SU-DHL-6 (cell line): ENCODE data around the gene AHRR.
"Not testable (repeated sequence)": the region's sequence is repeated elsewhere in the genome, so short reads cannot be mapped to it uniquely, and the experiment has no call there.

Experiments used
- H2AFZ ChIP-seq: fragments of 200-600 bp; sonication (generic); 2 replicates; pipeline ENCODE4 v1.6.1; 2014; ENCODE audit warnings: low read depth, mild to moderate bottlenecking, moderate library complexity, mixed read lengths, antibody characterized with exemption, low read length; ENCODE audit not compliant: severe bottlenecking
- H3F3A ChIP-seq: fragments of 200-600 bp; shearing (Covaris generic); 2 replicates; pipeline ENCODE4 v1.6.0; 2016; ENCODE audit warnings: antibody characterized with exemption, mild to moderate bottlenecking; ENCODE audit not compliant: insufficient read depth
- H3K27ac ChIP-seq: fragments of 200-600 bp; sonication (generic); 2 replicates; pipeline ENCODE4 v1.5.1; 2016; ENCODE audit warnings: low read depth, mild to moderate bottlenecking, low read length, moderate library complexity, mixed read lengths
- H3K27me3 ChIP-seq: fragments of 200-600 bp; sonication (generic), shearing (Covaris generic); 2 replicates; pipeline ENCODE4 v1.6.0; 2014; ENCODE audit warnings: mild to moderate bottlenecking, low read length
- H3K36me3 ChIP-seq: fragments of 200-600 bp; sonication (generic); 2 replicates; pipeline ENCODE4 v1.6.1; 2014; ENCODE audit warnings: mild to moderate bottlenecking, low read length, mixed read lengths
- H3K4me2 ChIP-seq: fragments of 300-600, 200-600 bp; shearing (Covaris generic), sonication (generic); 2 replicates; pipeline ENCODE4 v1.6.0; 2014; ENCODE audit warnings: low read length, low read depth, mild to moderate bottlenecking; ENCODE audit not compliant: poor library complexity, severe bottlenecking
- H3K4me3 ChIP-seq: fragments of 200-600 bp; sonication (generic); 2 replicates; pipeline ENCODE4 v1.5.1; 2014; ENCODE audit warnings: antibody characterized with exemption, low read length, mild to moderate bottlenecking, mixed read lengths; ENCODE audit not compliant: insufficient read depth, poor library complexity, severe bottlenecking
- H3K79me2 ChIP-seq: fragments of 200-600 bp; sonication (generic); 2 replicates; pipeline ENCODE4 v1.6.1; 2014; ENCODE audit warnings: mild to moderate bottlenecking, low read length, moderate library complexity; ENCODE audit not compliant: insufficient read depth
- H3K9ac ChIP-seq: fragments of 200-600 bp; sonication (generic); 2 replicates; pipeline ENCODE4 v1.7.0; 2014; ENCODE audit warnings: mild to moderate bottlenecking, low read length
- H3K9me2 ChIP-seq: fragments of 200-600 bp; sonication (generic); replicated peaks from 2 replicates; pipeline ENCODE4 v1.6.1; 2014; ENCODE audit warnings: low read length; ENCODE audit not compliant: insufficient read depth
- H3K9me3 ChIP-seq: fragments of 200-600 bp; sonication (generic); 2 replicates; pipeline ENCODE4 v1.6.1; 2014; ENCODE audit warnings: low read length, mixed read lengths; ENCODE audit not compliant: insufficient read depth
- H4K20me1 ChIP-seq: fragments of 200-600 bp; sonication (generic); 2 replicates; pipeline ENCODE4 v1.6.1; 2014; ENCODE audit warnings: low read depth, mild to moderate bottlenecking, antibody characterized with exemption, low read length, moderate library complexity, mixed read lengths
- CTCF ChIP-seq: fragments of 200-600 bp; sonication (generic); IDR thresholded peaks from one replicate; pipeline ENCODE4 v1.5.1; 2017; ENCODE audit warnings: antibody characterized with exemption, mild to moderate bottlenecking, low read length, moderate library complexity; ENCODE audit not compliant: insufficient read depth, poor library complexity, severe bottlenecking
- EZH2phosphoT487 ChIP-seq: fragments of 200-600 bp; sonication (generic), shearing (Covaris generic); conservative IDR thresholded peaks from 2 replicates; pipeline ENCODE4 v1.6.1; 2018; ENCODE audit warnings: mild to moderate bottlenecking, antibody characterized with exemption, low read length, moderate library complexity, mixed read lengths

AHRR gene

GRCh38 chr5:383621-384020 is 62.1 kb downstream of the AHRR start:
- Histone ChIP-seq H3K9ac (no peak overlapping the region), H3K27ac (no peak overlapping the region), H3F3A (no peaks in the 10 kb centered on the region), H3K4me2 (no peak overlapping the region), H4K20me1 (no peaks in the 10 kb centered on the region), H3K27me3 (0 out of 2 replicates have a peak, but pooled peaks cover 2% of the 10 kb centered on the region), H3K9me2 (no peaks in the 10 kb centered on the region), H3K9me3 (peaks cover 10% of the 10 kb centered on the region; the same call in 1 of the 2 replicates), H3K36me3 (no peaks in the 10 kb centered on the region; the same call in 1 of the 2 replicates), H3K79me2 (no peaks in the 10 kb centered on the region), H3K4me3 (no peak overlapping the region), H2AFZ (no peak overlapping the region)
- TF ChIP-seq CTCF (no peak), EZH2phosphoT487 (no peak)

DNA sequence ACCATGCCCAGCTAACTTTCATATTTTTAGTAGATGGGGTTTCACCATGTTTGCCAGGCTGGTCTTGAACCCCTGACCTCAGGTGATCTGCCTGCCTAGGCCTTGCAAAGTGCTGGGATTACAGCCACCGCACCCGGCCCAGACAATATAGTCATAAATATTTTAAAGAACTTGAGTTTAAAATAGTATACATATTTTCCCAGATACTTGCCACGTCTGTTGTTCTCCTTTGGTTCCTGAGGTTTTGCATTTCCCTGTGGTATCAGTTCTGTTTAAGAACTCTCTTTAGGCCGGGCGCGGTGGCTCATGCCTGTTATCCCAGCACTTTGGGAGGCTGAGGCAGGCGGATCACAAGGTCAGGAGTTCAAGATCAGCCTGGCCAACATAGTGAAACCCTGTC is 63.1 kb downstream of the AHRR start:
- not testable (repeated sequence) for H3K79me2 ChIP-seq, H2AFZ ChIP-seq, H3K4me2 ChIP-seq, H3K9me2 ChIP-seq, H3K9me3 ChIP-seq, H3K27ac ChIP-seq, H3F3A ChIP-seq, H3K36me3 ChIP-seq, H4K20me1 ChIP-seq, H3K27me3 ChIP-seq, H3K9ac ChIP-seq, H3K4me3 ChIP-seq

GRCh38 chr5:385321-385720 is 63.8 kb downstream of the AHRR start:
- H3K79me2 ChIP-seq = no peaks in the 10 kb centered on the region

More at GRCh38 chr5:385321-385720, 63.8 kb downstream of the AHRR start:
- H2AFZ ChIP-seq = no peak overlapping the region
- no peak overlapping the region for H3K4me3 ChIP-seq
- 0 out of 2 replicates have a peak, but pooled peaks cover 2% of the 10 kb centered on the region for H3K27me3 ChIP-seq
- no peaks in the 10 kb centered on the region for H4K20me1 ChIP-seq
- H3K27ac ChIP-seq = no peak overlapping the region
- no peak overlapping the region for H3K9ac ChIP-seq
- no peaks in the 10 kb centered on the region for H3K9me2 ChIP-seq
- H3K36me3 ChIP-seq = no peaks in the 10 kb centered on the region; the same call in 1 of the 2 replicates
- H3K9me3 ChIP-seq = peaks cover 10% of the 10 kb centered on the region; the same call in 1 of the 2 replicates
- H3F3A ChIP-seq = no peaks in the 10 kb centered on the region
- TF ChIP-seq EZH2phosphoT487 = no peak
- no peak for TF ChIP-seq CTCF
- no peak overlapping the region for H3K4me2 ChIP-seq
